GM10248 (cell line): Measurements from ENCODE around the gene OLIG1.

Experiments used
- CTCF ChIA-PET: fragments of 300-600 bp; sonication (Branson Sonifier 250); formaldehyde crosslinking; extraction: SDS; loops from one replicate; lab custom pipeline; 2021; ENCODE audit warnings: antibody characterized with exemption; lab: Yijun Ruan, JAX
- POLR2A ChIA-PET: fragments of 350-650 bp; sonication (Branson Sonifier 250); formaldehyde crosslinking; extraction: SDS; loops from one replicate; lab custom pipeline; 2020; ENCODE audit warnings: antibody characterized with exemption; lab: Yijun Ruan, JAX
- DNase-seq: peaks from one replicate; pipeline ENCODE4 v3.0.0; 2012; ENCODE audit errors: extremely low spot score
- TF ChIP-seq, protein P1 (sequence below): IDR thresholded peaks from 2 replicates; pipeline ENCODE4 v1.5.1; 2012; ENCODE audit warnings: mild to moderate bottlenecking, low read depth; ENCODE audit errors: extremely low read depth, missing control alignments, control extremely low read depth

Gene OLIG1

GRCh38 chr21:33069994-33070743 lies at the start of gene OLIG1:
Gene OLIG1, plus strand, starts transcription at chr21:33070141. Its CDS starts 106 bp downstream, at chr21:33070247.
- ChIA-PET CTCF (no interaction called here), POLR2A (no interaction called here)
- DNase-seq, result no peak
- TF ChIP-seq, protein P1, sequence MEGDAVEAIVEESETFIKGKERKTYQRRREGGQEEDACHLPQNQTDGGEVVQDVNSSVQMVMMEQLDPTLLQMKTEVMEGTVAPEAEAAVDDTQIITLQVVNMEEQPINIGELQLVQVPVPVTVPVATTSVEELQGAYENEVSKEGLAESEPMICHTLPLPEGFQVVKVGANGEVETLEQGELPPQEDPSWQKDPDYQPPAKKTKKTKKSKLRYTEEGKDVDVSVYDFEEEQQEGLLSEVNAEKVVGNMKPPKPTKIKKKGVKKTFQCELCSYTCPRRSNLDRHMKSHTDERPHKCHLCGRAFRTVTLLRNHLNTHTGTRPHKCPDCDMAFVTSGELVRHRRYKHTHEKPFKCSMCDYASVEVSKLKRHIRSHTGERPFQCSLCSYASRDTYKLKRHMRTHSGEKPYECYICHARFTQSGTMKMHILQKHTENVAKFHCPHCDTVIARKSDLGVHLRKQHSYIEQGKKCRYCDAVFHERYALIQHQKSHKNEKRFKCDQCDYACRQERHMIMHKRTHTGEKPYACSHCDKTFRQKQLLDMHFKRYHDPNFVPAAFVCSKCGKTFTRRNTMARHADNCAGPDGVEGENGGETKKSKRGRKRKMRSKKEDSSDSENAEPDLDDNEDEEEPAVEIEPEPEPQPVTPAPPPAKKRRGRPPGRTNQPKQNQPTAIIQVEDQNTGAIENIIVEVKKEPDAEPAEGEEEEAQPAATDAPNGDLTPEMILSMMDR, result no peak

DNA sequence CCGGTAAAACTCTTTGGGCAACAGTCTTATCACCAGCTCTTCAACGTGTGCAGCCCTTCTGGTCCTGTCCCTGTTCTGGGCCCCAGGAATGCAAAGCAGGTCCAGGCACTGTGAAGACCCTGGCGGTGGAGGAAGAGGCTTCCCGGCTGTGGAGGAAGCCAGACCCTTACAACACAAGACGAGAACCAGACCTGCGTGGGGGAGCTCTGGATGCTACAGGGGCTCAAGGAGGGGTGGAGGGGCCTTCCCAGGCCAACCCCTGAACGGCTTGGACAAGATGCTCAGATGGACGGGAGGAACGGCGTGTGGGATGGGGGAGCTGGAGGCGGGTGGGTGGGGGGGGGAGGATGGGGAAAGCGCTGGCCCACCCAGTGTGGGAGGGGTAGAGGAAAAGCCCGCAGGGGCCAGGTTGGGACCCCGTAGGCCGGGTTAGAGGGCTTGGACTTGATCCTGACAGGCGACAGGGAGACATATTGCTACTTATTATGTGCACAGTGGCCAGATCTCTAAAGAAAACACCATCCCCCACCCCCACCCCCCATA lies 49.3 kb upstream of the OLIG1 start:
- ChIA-PET POLR2A (no interaction called here), CTCF (no interaction called here)
- TF ChIP-seq, protein P1, result no peak
- peak; percentile 18 for DNase-seq

- TF ChIP-seq, protein P1, result no peak
- ChIA-PET CTCF (no interaction called here), POLR2A (no interaction called here)
- no peak for DNase-seq
Observed at GRCh38 chr21:33021150-33021549, 48.8 kb upstream of the OLIG1 start.

- no peak for DNase-seq
- TF ChIP-seq, protein P1, result no peak
- POLR2A ChIA-PET, result no interaction called here
- CTCF ChIA-PET, result no interaction called here
Observed at GRCh38 chr21:33021667-33022066, 48.3 kb upstream of the OLIG1 start.

DNA sequence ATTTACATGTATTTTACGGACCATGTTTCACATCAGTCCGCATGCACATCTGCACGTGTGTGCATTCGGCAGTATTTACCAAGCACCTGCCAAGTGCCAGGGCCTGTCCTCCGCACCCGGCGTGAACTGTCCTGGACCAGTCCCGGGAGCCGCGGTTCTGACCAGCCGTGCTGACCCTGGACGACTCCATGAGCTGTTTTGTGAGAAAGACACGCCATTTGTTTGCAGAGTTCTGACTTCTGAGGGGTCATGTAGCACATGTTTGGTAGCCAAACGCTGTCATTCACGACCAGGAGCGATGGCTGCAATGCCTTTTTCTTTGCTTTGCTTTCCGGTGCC lies 47.5 kb upstream of the OLIG1 start:
- CTCF ChIA-PET, result no interaction called here
- POLR2A ChIA-PET, result no interaction called here
- TF ChIP-seq, protein P1, result no peak
- peak; percentile 14 for DNase-seq

DNA sequence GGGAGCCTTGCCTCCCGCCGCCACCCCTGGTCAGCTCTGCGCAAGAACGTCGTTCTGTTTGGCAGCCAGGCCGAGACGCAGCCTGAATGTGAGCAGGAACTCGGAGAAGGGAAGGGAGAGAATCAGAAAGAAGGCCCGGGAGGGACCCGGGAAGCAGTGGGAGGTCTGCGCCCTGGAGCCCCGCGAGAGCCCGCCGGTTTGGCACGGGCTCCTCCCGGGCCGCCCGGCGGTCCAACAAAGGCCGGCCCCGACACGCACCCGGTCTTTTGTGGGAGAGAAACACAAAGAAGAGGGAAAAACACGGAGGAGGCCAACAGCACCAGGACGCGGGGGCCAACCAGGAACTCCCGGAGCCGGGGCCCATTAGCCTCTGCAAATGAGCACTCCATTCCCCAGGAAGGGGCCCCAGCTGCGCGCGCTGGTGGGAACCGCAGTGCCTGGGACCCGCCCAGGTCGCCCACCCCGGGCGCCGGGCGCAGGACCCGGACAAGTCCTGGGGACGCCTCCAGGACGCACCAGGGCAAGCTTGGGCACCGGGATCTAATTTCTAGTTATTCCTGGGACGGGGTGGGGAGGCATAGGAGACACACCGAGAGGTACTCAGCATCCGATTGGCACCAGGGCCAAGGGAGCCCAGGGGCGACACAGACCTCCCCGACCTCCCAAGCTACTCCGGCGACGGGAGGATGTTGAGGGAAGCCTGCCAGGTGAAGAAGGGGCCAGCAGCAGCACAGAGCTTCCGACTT lies 46.9 kb upstream of the OLIG1 start:
- ChIA-PET POLR2A (no interaction called here), CTCF (no interaction called here)
- no peak for DNase-seq
- TF ChIP-seq, protein P1, result no peak
